Activated naive CD4-positive, alpha-beta T cell treated with anti-CD3 and anti-CD28 coated beads, Interleukin-2, amount 50 U/mL, for 16 hours (primary cell): ENCODE measurements around the gene OR2H2.
A peak's percentile ranks its signal among the peaks of the same experiment; 100 is the strongest.

Source experiments
- DNase-seq: peaks from one replicate; pipeline ENCODE4 v3.0.0-alpha.2; 2020

Gene OR2H2

GRCh38 chr6:29584821-29585220 lies at the start of gene OR2H2:
Gene OR2H2 (plus strand): TSS chr6:29585121. CDS start chr6:29587945, 2,824 bp downstream.
- DNase-seq, result no peak

GRCh38 chr6:29537714-29538403 lies 47.1 kb upstream of the OR2H2 start:
- no peak for DNase-seq

- no peak for DNase-seq
Measured at GRCh38 chr6:29547573-29547972, 37.3 kb upstream of the OR2H2 start.

GRCh38 chr6:29552512-29553051 lies 32.3 kb upstream of the OR2H2 start:
- no peak for DNase-seq

- DNase-seq, result peak; percentile 23
Measured at GRCh38 chr6:29553268-29554057, 31.5 kb upstream of the OR2H2 start.

GRCh38 chr6:29554764-29555163 lies 30.2 kb upstream of the OR2H2 start:
- no peak for DNase-seq

- DNase-seq, result no peak
Measured at GRCh38 chr6:29557320-29557719, 27.6 kb upstream of the OR2H2 start.

GRCh38 chr6:29558439-29559079 lies 26.4 kb upstream of the OR2H2 start:
- DNase-seq, result no peak

- no peak for DNase-seq
Measured at GRCh38 chr6:29559524-29560287, 25.2 kb upstream of the OR2H2 start, which contains the start of gene UBD. Gene UBD (minus strand): TSS chr6:29559732. CDS start chr6:29559701, 31 bp downstream.

- DNase-seq, result no peak
Measured at GRCh38 chr6:29561091-29561490, 23.8 kb upstream of the OR2H2 start.

- no peak for DNase-seq
Measured at GRCh38 chr6:29561606-29562181, 23.2 kb upstream of the OR2H2 start.

- no peak for DNase-seq
Measured at GRCh38 chr6:29563435-29563965, 21.4 kb upstream of the OR2H2 start.

GRCh38 chr6:29564875-29565274 lies 20.0 kb upstream of the OR2H2 start:
- no peak for DNase-seq

- DNase-seq, result no peak
Measured at GRCh38 chr6:29566856-29567255, 18.1 kb upstream of the OR2H2 start.

- DNase-seq, result no peak
Measured at GRCh38 chr6:29567541-29567940, 17.4 kb upstream of the OR2H2 start.

- DNase-seq, result no peak
Measured at GRCh38 chr6:29567991-29568390, 16.9 kb upstream of the OR2H2 start.

- no peak for DNase-seq
Measured at GRCh38 chr6:29576056-29576455, 8.9 kb upstream of the OR2H2 start.

- DNase-seq, result no peak
Measured at GRCh38 chr6:29577544-29577943, 7.4 kb upstream of the OR2H2 start.

GRCh38 chr6:29589423-29590048 lies 4.6 kb downstream of the OR2H2 start:
- peak; percentile 45 for DNase-seq

- no peak for DNase-seq
Measured at GRCh38 chr6:29590218-29590808, 5.4 kb downstream of the OR2H2 start.

- no peak for DNase-seq
Measured at GRCh38 chr6:29591677-29592076, 6.8 kb downstream of the OR2H2 start.
